ENCODE results near the gene NDST1.

Gene NDST1

DNA sequence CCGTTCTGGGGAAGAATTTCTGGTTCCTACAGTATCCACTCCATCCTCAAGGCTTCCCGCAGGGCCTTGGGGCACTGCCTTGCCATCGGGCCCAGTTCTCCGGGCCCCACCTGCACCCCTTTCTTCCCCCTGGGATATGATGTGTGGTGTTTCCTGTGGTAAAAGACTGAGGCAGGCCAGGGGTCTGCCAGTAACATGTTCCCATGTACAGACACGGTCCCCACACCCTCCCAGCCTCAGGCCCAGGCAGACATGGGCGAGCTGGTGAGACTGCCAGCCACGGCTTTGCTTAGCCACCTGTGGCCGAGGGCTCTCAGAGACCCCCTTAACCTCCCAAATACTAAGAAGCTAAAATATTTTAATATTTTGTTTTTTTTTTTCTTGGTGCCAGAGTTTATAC, 46.0 kb downstream of the NDST1 start:
- no peak for TF ChIP-seq EZH2 (IDR thresholded peaks at IDR 0.05; ENCODE audit: borderline replicate concordance, low read length)
- TF ChIP-seq, protein P1, sequence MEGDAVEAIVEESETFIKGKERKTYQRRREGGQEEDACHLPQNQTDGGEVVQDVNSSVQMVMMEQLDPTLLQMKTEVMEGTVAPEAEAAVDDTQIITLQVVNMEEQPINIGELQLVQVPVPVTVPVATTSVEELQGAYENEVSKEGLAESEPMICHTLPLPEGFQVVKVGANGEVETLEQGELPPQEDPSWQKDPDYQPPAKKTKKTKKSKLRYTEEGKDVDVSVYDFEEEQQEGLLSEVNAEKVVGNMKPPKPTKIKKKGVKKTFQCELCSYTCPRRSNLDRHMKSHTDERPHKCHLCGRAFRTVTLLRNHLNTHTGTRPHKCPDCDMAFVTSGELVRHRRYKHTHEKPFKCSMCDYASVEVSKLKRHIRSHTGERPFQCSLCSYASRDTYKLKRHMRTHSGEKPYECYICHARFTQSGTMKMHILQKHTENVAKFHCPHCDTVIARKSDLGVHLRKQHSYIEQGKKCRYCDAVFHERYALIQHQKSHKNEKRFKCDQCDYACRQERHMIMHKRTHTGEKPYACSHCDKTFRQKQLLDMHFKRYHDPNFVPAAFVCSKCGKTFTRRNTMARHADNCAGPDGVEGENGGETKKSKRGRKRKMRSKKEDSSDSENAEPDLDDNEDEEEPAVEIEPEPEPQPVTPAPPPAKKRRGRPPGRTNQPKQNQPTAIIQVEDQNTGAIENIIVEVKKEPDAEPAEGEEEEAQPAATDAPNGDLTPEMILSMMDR (IDR thresholded peaks at IDR 0.05; ENCODE audit: low read length) = no peak
- Histone ChIP-seq H3K9ac (ENCODE audit: low read length) (no peak overlapping the region), H3K27ac (ENCODE audit: low read depth, low read length, poor library complexity, severe bottlenecking) (no peak overlapping the region), H3K79me2 (ENCODE audit: insufficient read depth, low read length) (no peaks in the 10 kb centered on the region), H3K4me1 (ENCODE audit: insufficient read depth, low read length, severe bottlenecking) (no peaks in the 10 kb centered on the region), H4K20me1 (ENCODE audit: insufficient read depth, low read length) (no peaks in the 10 kb centered on the region), H3K4me2 (ENCODE audit: low read length) (no peak overlapping the region), H2AFZ (ENCODE audit: low read length) (no peak overlapping the region), H3K27me3 (ENCODE audit: insufficient read depth, low read length) (no peaks in the 10 kb centered on the region), H3K36me3 (ENCODE audit: insufficient read depth, low read length) (no peaks in the 10 kb centered on the region), H3K9me2 (ENCODE audit: low read depth, low read length) (no peaks in the 10 kb centered on the region), H3K4me3 (ENCODE audit: low read depth, low read length, poor library complexity, severe bottlenecking) (no peak overlapping the region), H3F3A (ENCODE audit: insufficient read depth, low read length) (no peaks in the 10 kb centered on the region), H3K9me3 (ENCODE audit: low read length) (no peaks in the 10 kb centered on the region)

DNA sequence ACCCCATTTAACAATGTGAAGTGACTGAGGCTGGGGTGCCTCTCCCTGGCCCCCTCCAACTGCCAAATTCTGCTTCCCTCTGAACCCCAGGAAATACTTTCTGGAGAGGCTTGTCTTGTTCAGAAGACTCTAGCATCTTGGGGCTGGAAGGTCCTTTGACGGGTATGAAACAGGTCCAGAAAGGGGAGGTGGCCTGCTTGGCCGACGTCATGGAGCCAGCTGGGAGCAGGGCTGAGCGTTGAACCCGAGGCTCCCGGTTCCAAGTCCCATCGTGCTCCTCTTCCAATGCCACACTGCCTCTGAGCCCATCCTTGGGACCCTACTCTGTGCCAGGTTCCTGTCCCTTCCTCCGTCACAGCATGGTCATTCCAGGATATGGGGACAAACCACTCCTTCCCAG, 46.9 kb downstream of the NDST1 start:
- Histone ChIP-seq H3K9me3 (ENCODE audit: low read length) (no peaks in the 10 kb centered on the region), H3K4me3 (ENCODE audit: low read depth, low read length, poor library complexity, severe bottlenecking) (no peak overlapping the region), H3K4me2 (ENCODE audit: low read length) (no peak overlapping the region), H3K27ac (ENCODE audit: low read depth, low read length, poor library complexity, severe bottlenecking) (no peak overlapping the region), H3K79me2 (ENCODE audit: insufficient read depth, low read length) (no peaks in the 10 kb centered on the region), H3K9ac (ENCODE audit: low read length) (no peak overlapping the region), H2AFZ (ENCODE audit: low read length) (no peak overlapping the region), H3K4me1 (ENCODE audit: insufficient read depth, low read length, severe bottlenecking) (no peaks in the 10 kb centered on the region), H3K27me3 (ENCODE audit: insufficient read depth, low read length) (no peaks in the 10 kb centered on the region; the same call in 1 of the 2 replicates), H4K20me1 (ENCODE audit: insufficient read depth, low read length) (no peaks in the 10 kb centered on the region), H3K36me3 (ENCODE audit: insufficient read depth, low read length) (no peaks in the 10 kb centered on the region), H3F3A (ENCODE audit: insufficient read depth, low read length) (no peaks in the 10 kb centered on the region), H3K9me2 (ENCODE audit: low read depth, low read length) (no peaks in the 10 kb centered on the region)
- TF ChIP-seq, protein P1 (IDR thresholded peaks at IDR 0.05; ENCODE audit: low read length) = no peak
- TF ChIP-seq EZH2 (IDR thresholded peaks at IDR 0.05; ENCODE audit: borderline replicate concordance, low read length) = no peak

DNA sequence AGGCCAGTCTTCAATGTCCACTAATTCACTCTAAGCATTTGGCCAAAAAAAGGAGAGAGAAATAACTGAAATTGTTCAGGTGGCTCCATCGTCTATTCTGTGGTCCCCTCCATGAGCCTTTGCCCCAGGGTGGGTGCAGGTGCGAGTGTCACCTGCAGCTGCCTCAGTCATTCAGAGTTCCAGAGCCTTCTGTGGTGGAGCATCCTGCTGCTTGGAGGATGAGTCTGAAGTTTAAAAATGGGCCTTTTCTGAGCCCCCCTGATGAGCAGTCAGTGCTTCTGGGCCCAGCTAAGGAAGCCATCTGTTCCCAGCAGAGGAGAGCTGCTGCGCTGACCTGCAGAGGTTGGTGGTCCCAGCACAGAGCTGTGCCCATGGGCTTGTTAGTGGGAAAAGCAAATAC, 48.2 kb downstream of the NDST1 start:
- H4K20me1 ChIP-seq (ENCODE audit: insufficient read depth, low read length) = no peaks in the 10 kb centered on the region
- H3K79me2 ChIP-seq (ENCODE audit: insufficient read depth, low read length) = no peaks in the 10 kb centered on the region
- no peak overlapping the region for H3K4me2 ChIP-seq (ENCODE audit: low read length)
- no peaks in the 10 kb centered on the region; the same call in 1 of the 2 replicates for H3K27me3 ChIP-seq (ENCODE audit: insufficient read depth, low read length)
- H3K4me1 ChIP-seq (ENCODE audit: insufficient read depth, low read length, severe bottlenecking) = no peaks in the 10 kb centered on the region
- no peak overlapping the region for H3K9ac ChIP-seq (ENCODE audit: low read length)
- H2AFZ ChIP-seq (ENCODE audit: low read length) = no peak overlapping the region
- no peak overlapping the region for H3K27ac ChIP-seq (ENCODE audit: low read depth, low read length, poor library complexity, severe bottlenecking)
- H3K4me3 ChIP-seq (ENCODE audit: low read depth, low read length, poor library complexity, severe bottlenecking) = no peak overlapping the region
- H3F3A ChIP-seq (ENCODE audit: insufficient read depth, low read length) = no peaks in the 10 kb centered on the region
- H3K36me3 ChIP-seq (ENCODE audit: insufficient read depth, low read length) = no peaks in the 10 kb centered on the region
- TF ChIP-seq, protein P1 (IDR thresholded peaks at IDR 0.05; ENCODE audit: low read length) = no peak
- no peak for TF ChIP-seq EZH2 (IDR thresholded peaks at IDR 0.05; ENCODE audit: borderline replicate concordance, low read length)
- no peaks in the 10 kb centered on the region for H3K9me3 ChIP-seq (ENCODE audit: low read length)
- H3K9me2 ChIP-seq (ENCODE audit: low read depth, low read length) = no peaks in the 10 kb centered on the region
